Spleen (tissue), 7 donors: ENCODE data around the gene STAC3.

Source experiments
- POLR2A ChIP-seq, 3 donors: fragments of 450-650 bp; IDR thresholded peaks; one replicate each; pipeline ENCODE4 v1.5.1; 2017; ENCODE audit warnings: antibody characterized with exemption in 3 of 3, mild to moderate bottlenecking in 1 of 3
- TF ChIP-seq, protein P1 (sequence below), 11 experiments: fragments of 200-600 bp in 7 of 11; fragments of 450-650 bp in 4 of 11; sonication (generic) in 4 of 11; IDR thresholded peaks in 8 of 11; conservative IDR thresholded peaks in 3 of 11; 1 replicate in 7 of 11; 2 replicates in 4 of 11; pipeline versions ENCODE4 v1.4.0 to v1.8.0; 2016 to 2021; ENCODE audit warnings: antibody characterized with exemption in 11 of 11, inconsistent platforms in 4 of 11, mild to moderate bottlenecking in 1 of 11
- donor health status: DM: no; HTN: no; CAD: no; lungs with moderate emphysema.
- donor health status: DM: no; HTN: no; CAD: no.
- donor health status: DM: no; HTN: no; CAD: no.

DNA sequence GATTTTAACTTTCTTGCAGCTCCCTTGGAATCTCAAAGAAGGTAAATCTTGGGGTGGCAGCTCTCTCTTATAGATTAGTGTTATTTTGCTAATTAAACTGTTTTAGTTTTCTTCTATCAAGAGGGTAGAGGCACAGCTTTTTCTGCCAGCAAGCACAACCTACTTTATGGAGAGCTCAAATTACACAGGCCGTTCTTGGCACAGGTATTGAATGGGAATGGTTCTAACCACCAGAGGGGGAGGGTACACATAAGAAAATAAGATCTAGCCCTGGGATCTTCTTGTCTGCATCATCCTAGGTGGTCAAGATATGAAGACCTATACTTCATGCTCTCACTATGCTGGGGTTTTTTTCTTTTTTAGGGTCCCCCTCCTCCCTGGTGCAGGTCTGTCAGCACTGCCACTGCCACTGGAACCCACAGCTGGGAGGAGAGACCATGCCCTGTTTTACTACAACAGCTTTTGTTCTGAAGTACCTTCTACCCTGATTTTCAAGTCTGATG, 48.6 kb upstream of the STAC3 start:
- TF ChIP-seq, protein P1, sequence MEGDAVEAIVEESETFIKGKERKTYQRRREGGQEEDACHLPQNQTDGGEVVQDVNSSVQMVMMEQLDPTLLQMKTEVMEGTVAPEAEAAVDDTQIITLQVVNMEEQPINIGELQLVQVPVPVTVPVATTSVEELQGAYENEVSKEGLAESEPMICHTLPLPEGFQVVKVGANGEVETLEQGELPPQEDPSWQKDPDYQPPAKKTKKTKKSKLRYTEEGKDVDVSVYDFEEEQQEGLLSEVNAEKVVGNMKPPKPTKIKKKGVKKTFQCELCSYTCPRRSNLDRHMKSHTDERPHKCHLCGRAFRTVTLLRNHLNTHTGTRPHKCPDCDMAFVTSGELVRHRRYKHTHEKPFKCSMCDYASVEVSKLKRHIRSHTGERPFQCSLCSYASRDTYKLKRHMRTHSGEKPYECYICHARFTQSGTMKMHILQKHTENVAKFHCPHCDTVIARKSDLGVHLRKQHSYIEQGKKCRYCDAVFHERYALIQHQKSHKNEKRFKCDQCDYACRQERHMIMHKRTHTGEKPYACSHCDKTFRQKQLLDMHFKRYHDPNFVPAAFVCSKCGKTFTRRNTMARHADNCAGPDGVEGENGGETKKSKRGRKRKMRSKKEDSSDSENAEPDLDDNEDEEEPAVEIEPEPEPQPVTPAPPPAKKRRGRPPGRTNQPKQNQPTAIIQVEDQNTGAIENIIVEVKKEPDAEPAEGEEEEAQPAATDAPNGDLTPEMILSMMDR (IDR thresholded peaks at IDR 0.05 in 8 of 11, conservative IDR thresholded peaks at IDR 0.05 in 3 of 11), result no peak
- TF ChIP-seq POLR2A (IDR thresholded peaks at IDR 0.05), result no peak
